ENCODE measurements around the gene AHR.
A peak's percentile ranks its signal among the peaks of the same experiment; 100 is the strongest.

AHR gene

GRCh38 chr7:17370901-17371585 is 72.6 kb downstream of the AHR start (continued):
- TF ChIP-seq ZNF510 (tag by site-specific recombination; IDR thresholded peaks at IDR 0.05; ENCODE audit: insufficient replicate concordance) (no peak), ZNF558 (tag by site-specific recombination; IDR thresholded peaks at IDR 0.05) (no peak), ZNF138 (tag by site-specific recombination; IDR thresholded peaks at IDR 0.05; ENCODE audit: borderline replicate concordance) (no peak), ZNF518A (tag by site-specific recombination; conservative IDR thresholded peaks at IDR 0.05; ENCODE audit: low read depth) (no peak), ZNF544 (tag by site-specific recombination; IDR thresholded peaks at IDR 0.05) (no peak), ZNF701 (tag by site-specific recombination; IDR thresholded peaks at IDR 0.05) (no peak), ZNF521 (tag by site-specific recombination; IDR thresholded peaks at IDR 0.05) (no peak), ZNF670 (tag by site-specific recombination; IDR thresholded peaks at IDR 0.05; ENCODE audit: low read depth) (no peak), HIC1 (tag by site-specific recombination; IDR thresholded peaks at IDR 0.05) (no peak), SP7 (tag by site-specific recombination; IDR thresholded peaks at IDR 0.05) (no peak)

GRCh38 chr7:17371671-17372524 is 73.4 kb downstream of the AHR start:
- Histone ChIP-seq H3K4me3 (ENCODE audit: low read depth, low read length) (no peak overlapping the region), H3K9me3 (ENCODE audit: control insufficient read depth, insufficient read depth, low read depth, low read length) (no peaks in the 10 kb centered on the region), H3K4me1 (ENCODE audit: control insufficient read depth, insufficient read depth, low read length) (peaks cover 4% of the 10 kb centered on the region; the same call in 1 of the 2 replicates), H3K27ac (ENCODE audit: extremely low read depth, low read depth, low read length) (no peak overlapping the region; the same call in 1 of the 2 replicates), H3K36me3 (ENCODE audit: control insufficient read depth in 2 of 2, insufficient read depth in 1 of 2, low read length in 2 of 2) (no peaks in the 10 kb centered on the region)
- CTCF ChIA-PET = no interaction called here
- POLR2A ChIA-PET = no interaction called here
- TF ChIP-seq KLF9 (tag by site-specific recombination; IDR thresholded peaks at IDR 0.05; ENCODE audit: low read depth) (no peak), ZNF174 (tag by site-specific recombination; IDR thresholded peaks at IDR 0.05) (no peak), ZBTB48 (tag by site-specific recombination; IDR thresholded peaks at IDR 0.05) (no peak), ZNF19 (tag by site-specific recombination; IDR thresholded peaks at IDR 0.05; ENCODE audit: low read depth) (no peak), ZNF48 (tag by site-specific recombination; IDR thresholded peaks at IDR 0.05) (no peak), ZNF211 (tag by site-specific recombination; IDR thresholded peaks at IDR 0.05; ENCODE audit: low read depth) (no peak), ZNF10 (tag by site-specific recombination; IDR thresholded peaks at IDR 0.05) (no peak), ZNF654 (tag by site-specific recombination; IDR thresholded peaks at IDR 0.05; ENCODE audit: low read depth) (no peak), KLF8 (tag by site-specific recombination; IDR thresholded peaks at IDR 0.05) (peak; percentile 72), ZNF513 (tag by site-specific recombination; IDR thresholded peaks at IDR 0.05) (no peak), ZNF791 (tag by site-specific recombination; IDR thresholded peaks at IDR 0.05) (no peak), ZSCAN4 (tag by site-specific recombination; IDR thresholded peaks at IDR 0.05) (no peak), ZNF664 (tag by site-specific recombination; IDR thresholded peaks at IDR 0.05) (no peak), ZNF596 (tag by site-specific recombination; IDR thresholded peaks at IDR 0.05) (no peak), SALL2 (tag by site-specific recombination; IDR thresholded peaks at IDR 0.05; ENCODE audit: borderline replicate concordance) (no peak), ZNF335 (tag by site-specific recombination; conservative IDR thresholded peaks at IDR 0.05) (no peak), ZNF266 (tag by site-specific recombination; IDR thresholded peaks at IDR 0.05; ENCODE audit: low read depth) (no peak)
